Esophagus squamous epithelium (tissue), 4 donors: Measurements from ENCODE around the gene PSMB5.

Experiments used
- CTCF ChIP-seq, 6 experiments: fragments of 450-650 bp in 4 of 6; fragments of 200-600 bp in 2 of 6; sonication (generic) in 2 of 6; IDR thresholded peaks; one replicate each; pipeline ENCODE4 v1.5.1; 2016 to 2019; ENCODE audit warnings: antibody characterized with exemption in 6 of 6, mild to moderate bottlenecking in 4 of 6, moderate library complexity in 4 of 6
- POLR2A ChIP-seq, 4 donors: fragments of 450-650 bp; IDR thresholded peaks; one replicate each; pipeline ENCODE4 v1.6.1; 2017; ENCODE audit warnings: antibody characterized with exemption in 4 of 4, mild to moderate bottlenecking in 4 of 4, moderate library complexity in 3 of 4

GRCh38 chr14:23056145-23056955 lies 21.6 kb upstream of the PSMB5 start:
- TF ChIP-seq POLR2A (IDR thresholded peaks at IDR 0.05) (no peak), CTCF (IDR thresholded peaks at IDR 0.05) (peak; percentile 43 to 65 (median 56))
